K562 (cell line): Measurements from ENCODE around the gene GLIPR1L1. TPM values are rescaled to one million over a fixed set of nuclear protein-coding genes. Genes with fewer than 3 reads are reported as not detected.

Experiments used
- ARID2 ChIP-seq: fragments of 450-650 bp; IDR thresholded peaks from 2 replicates; pipeline ENCODE4 v1.6.1; 2017; ENCODE audit warnings: antibody characterized with exemption, mild to moderate bottlenecking
- ASH1L ChIP-seq: fragments of 450-650 bp; IDR thresholded peaks from 2 replicates; pipeline ENCODE4 v1.6.1; 2018; ENCODE audit warnings: borderline replicate concordance, mild to moderate bottlenecking, low read depth; ENCODE audit not compliant: partially characterized antibody
- CREB1 ChIP-seq, 2 experiments: sonication (generic) in 1 of 2; formaldehyde crosslinking in 1 of 2; IDR thresholded peaks; 2 replicates each; pipeline versions ENCODE4 v1.6.1 to v1.8.0; 2012 to 2022; ENCODE audit warnings: inconsistent platforms in 1 of 2, mild to moderate bottlenecking in 1 of 2, missing genetic modification reagents in 1 of 2, moderate library complexity in 1 of 2
- CTBP1 ChIP-seq: fragments of 450-650 bp; IDR thresholded peaks from 2 replicates; pipeline ENCODE4 v1.6.1; 2016; ENCODE audit warnings: borderline replicate concordance
- DIDO1 ChIP-seq: fragments of 450-650 bp; IDR thresholded peaks from 2 replicates; pipeline ENCODE4 v1.6.1; 2016; ENCODE audit warnings: low read depth, missing biosample characterization, missing genetic modification characterization
- KDM4B ChIP-seq, 2 experiments: fragments of 450-650 bp in 1 of 2; sonication (generic) in 1 of 2; IDR thresholded peaks; 2 replicates each; pipeline ENCODE4 v1.6.1; 2016 to 2017; ENCODE audit warnings: borderline replicate concordance in 2 of 2, antibody characterized with exemption in 1 of 2, low read depth in 1 of 2, mild to moderate bottlenecking in 1 of 2
- POLR2B ChIP-seq: fragments of 450-650 bp; IDR thresholded peaks from 2 replicates; pipeline ENCODE4 v1.6.1; 2018; ENCODE audit warnings: low read depth; ENCODE audit not compliant: partially characterized antibody
- SMC3 ChIP-seq: conservative IDR thresholded peaks from 2 replicates; pipeline ENCODE4 v1.6.1; 2011; ENCODE audit warnings: low read depth, low read length, improper control_type of control experiment; ENCODE audit not compliant: insufficient read depth
- STAT5A ChIP-seq: IDR thresholded peaks from 2 replicates; pipeline ENCODE4 v1.6.1; 2012; ENCODE audit warnings: low read length, inconsistent platforms, borderline replicate concordance
- TAF9B ChIP-seq: fragments of 450-650 bp; IDR thresholded peaks from 2 replicates; pipeline ENCODE4 v1.6.1; 2018; ENCODE audit warnings: mild to moderate bottlenecking; ENCODE audit not compliant: partially characterized antibody
- TBL1XR1 ChIP-seq, 2 experiments: IDR thresholded peaks; 2 replicates each; pipeline ENCODE4 v1.6.1; 2012; ENCODE audit warnings: improper control_type of control experiment in 2 of 2, low read length in 2 of 2, mild to moderate bottlenecking in 1 of 2
- TCF7L2 ChIP-seq: fragments of 150-350 bp; IDR thresholded peaks from 2 replicates; pipeline ENCODE4 v1.6.1; 2016; ENCODE audit warnings: low read depth, mild to moderate bottlenecking, low read length, moderate library complexity
- ZC3H8 ChIP-seq: fragments of 450-650 bp; IDR thresholded peaks from 2 replicates; pipeline ENCODE4 v1.6.1; 2017
- ZKSCAN1 ChIP-seq: fragments of 150-350 bp; IDR thresholded peaks from 2 replicates; pipeline ENCODE4 v1.6.1; 2016; ENCODE audit warnings: low read depth, low read length
- ZNF445 ChIP-seq: fragments of 250-450 bp; sonication (Bioruptor Pico); IDR thresholded peaks from 2 replicates; pipeline ENCODE4 v1.4.0; 2020; ENCODE audit warnings: low read depth, mild to moderate bottlenecking, moderate library complexity
- ZNF77 ChIP-seq: fragments of 250-450 bp; sonication (Bioruptor Pico); IDR thresholded peaks from 2 replicates; pipeline ENCODE4 v1.5.0; 2020
- ZNF785 ChIP-seq: fragments of 250-450 bp; sonication (Bioruptor Pico); IDR thresholded peaks from 2 replicates; pipeline ENCODE4 v1.4.0; 2020; ENCODE audit warnings: mild to moderate bottlenecking
- ZZZ3 ChIP-seq: fragments of 450-650 bp; IDR thresholded peaks from 2 replicates; pipeline ENCODE4 v1.6.1; 2016; ENCODE audit warnings: antibody characterized with exemption, mild to moderate bottlenecking, moderate library complexity
- polyA plus RNA-seq, 8 experiments: library from polyadenylated mRNA; depleted of rRNA in 4 of 8; stranded (reverse) in 5 of 8; unstranded in 3 of 8; fragments of >200 nt; fragmentation: Nextera tagmentation in 2 of 8; fragmentation: Illumina TruSeq in 1 of 8; extraction: Ambion mirVana in 2 of 8; extraction: Trizol in 1 of 8; gene quantifications; 2 replicates each; pipeline versions ENCODE4 v1.2.1 to v1.2.3, GENCODE V29; 2011 to 2014; ENCODE audit warnings: inconsistent platforms in 1 of 8, missing spikeins in 1 of 8
- total RNA-seq, 7 experiments: library from RNA; depleted of rRNA in 6 of 7; stranded (reverse); fragments of >200 nt in 6 of 7; fragmentation: Illumina TruSeq in 2 of 7; extraction: Trizol in 2 of 7; gene quantifications; 2 replicates each; pipeline versions ENCODE4 v1.2.1 to v1.2.3, GENCODE V29; 2011 to 2021; ENCODE audit warnings: low replicate concordance in 1 of 7
- TF ChIP-seq, protein P1 (sequence below): sonication (generic); formaldehyde crosslinking; IDR thresholded peaks from 2 replicates; pipeline ENCODE4 v1.8.1; 2023; ENCODE audit warnings: mild to moderate bottlenecking, missing genetic modification reagents
- TF ChIP-seq, protein P2 (sequence below): sonication (generic); formaldehyde crosslinking; IDR thresholded peaks from 2 replicates; pipeline ENCODE4 v1.8.1; 2022; ENCODE audit warnings: missing genetic modification reagents
- TF ChIP-seq, protein P3 (sequence below), 3 experiments: IDR thresholded peaks in 2 of 3; conservative IDR thresholded peaks in 1 of 3; 2 replicates each; pipeline ENCODE4 v1.5.1; 2011 to 2012; ENCODE audit warnings: low read length in 3 of 3, mild to moderate bottlenecking in 3 of 3, control low read depth in 2 of 3, improper control_type of control experiment in 1 of 3, inconsistent platforms in 1 of 3, low read depth in 1 of 3, mixed read lengths in 1 of 3, moderate library complexity in 1 of 3; ENCODE audit not compliant: insufficient read depth in 2 of 3
- TF ChIP-seq, protein P4 (sequence below): sonication (generic); formaldehyde crosslinking; IDR thresholded peaks from 2 replicates; pipeline ENCODE4 v1.8.0; 2022; ENCODE audit warnings: mild to moderate bottlenecking, missing genetic modification reagents

GLIPR1L1 gene
- total and polyA plus RNA-seq, 9 of the 15 experiments (the other 6 are each of a cell fraction or from before 2014, with no cell fraction given): not detected

DNA sequence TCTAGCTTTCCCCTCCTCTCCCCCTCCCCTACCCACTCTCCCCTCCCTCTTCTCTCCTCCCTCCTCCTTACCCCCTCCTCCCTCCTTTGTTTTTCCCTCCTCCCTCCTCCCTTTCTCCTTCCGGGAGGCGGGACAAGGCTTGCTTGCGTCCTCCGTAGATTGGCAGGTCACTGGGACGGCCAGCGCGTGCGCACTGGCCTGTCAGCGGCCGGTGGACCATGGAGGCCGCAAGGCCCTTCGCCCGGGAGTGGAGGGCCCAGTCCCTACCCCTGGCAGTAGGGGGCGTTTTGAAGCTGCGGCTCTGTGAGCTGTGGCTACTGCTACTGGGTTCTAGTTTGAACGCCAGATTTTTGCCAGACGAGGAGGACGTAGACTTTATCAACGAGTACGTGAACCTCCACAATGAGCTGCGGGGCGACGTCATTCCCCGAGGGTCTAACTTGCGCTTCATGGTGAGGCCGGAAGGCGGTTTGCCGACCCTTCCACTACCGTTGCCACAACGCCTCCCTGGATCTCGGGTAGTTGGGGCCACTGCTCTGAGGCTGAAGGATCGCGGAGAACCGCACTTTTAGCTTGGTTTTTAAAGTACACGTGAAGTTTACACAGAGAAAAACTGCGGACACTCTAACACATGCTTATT is 56.5 kb downstream of the GLIPR1L1 start, which contains the start of gene GLIPR1L2 (continued):
- TF ChIP-seq ASH1L (no peak), ZNF445 (CRISPR knock-in tag) (no peak), TAF9B (no peak), ZNF77 (CRISPR knock-in tag) (no peak), SMC3 (no peak), ZC3H8 (no peak), CREB1 (IDR thresholded peaks at IDR 0.05) (0 out of 2 replicates have a peak, but pooled peaks have one; percentile 15), CREB1 (CRISPR knock-in tag; IDR thresholded peaks at IDR 0.05) (no peak), TBL1XR1 (IDR thresholded peaks at IDR 0.05; ENCODE audit: low read length in 2 of 2) (no peak), TCF7L2 (no peak), DIDO1 (tag) (no peak), ZKSCAN1 (no peak), ARID2 (no peak), KDM4B (IDR thresholded peaks at IDR 0.05; ENCODE audit: borderline replicate concordance in 2 of 2, low read depth in 1 of 2) (no peak), CTBP1 (0 out of 2 replicates have a peak, but pooled peaks have one; percentile 33), ZNF785 (CRISPR knock-in tag) (no peak), STAT5A (no peak), POLR2B (no peak), ZZZ3 (no peak)
- TF ChIP-seq, protein P1, sequence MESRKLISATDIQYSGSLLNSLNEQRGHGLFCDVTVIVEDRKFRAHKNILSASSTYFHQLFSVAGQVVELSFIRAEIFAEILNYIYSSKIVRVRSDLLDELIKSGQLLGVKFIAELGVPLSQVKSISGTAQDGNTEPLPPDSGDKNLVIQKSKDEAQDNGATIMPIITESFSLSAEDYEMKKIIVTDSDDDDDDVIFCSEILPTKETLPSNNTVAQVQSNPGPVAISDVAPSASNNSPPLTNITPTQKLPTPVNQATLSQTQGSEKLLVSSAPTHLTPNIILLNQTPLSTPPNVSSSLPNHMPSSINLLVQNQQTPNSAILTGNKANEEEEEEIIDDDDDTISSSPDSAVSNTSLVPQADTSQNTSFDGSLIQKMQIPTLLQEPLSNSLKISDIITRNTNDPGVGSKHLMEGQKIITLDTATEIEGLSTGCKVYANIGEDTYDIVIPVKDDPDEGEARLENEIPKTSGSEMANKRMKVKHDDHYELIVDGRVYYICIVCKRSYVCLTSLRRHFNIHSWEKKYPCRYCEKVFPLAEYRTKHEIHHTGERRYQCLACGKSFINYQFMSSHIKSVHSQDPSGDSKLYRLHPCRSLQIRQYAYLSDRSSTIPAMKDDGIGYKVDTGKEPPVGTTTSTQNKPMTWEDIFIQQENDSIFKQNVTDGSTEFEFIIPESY: peak; percentile 90
- TF ChIP-seq, protein P2, sequence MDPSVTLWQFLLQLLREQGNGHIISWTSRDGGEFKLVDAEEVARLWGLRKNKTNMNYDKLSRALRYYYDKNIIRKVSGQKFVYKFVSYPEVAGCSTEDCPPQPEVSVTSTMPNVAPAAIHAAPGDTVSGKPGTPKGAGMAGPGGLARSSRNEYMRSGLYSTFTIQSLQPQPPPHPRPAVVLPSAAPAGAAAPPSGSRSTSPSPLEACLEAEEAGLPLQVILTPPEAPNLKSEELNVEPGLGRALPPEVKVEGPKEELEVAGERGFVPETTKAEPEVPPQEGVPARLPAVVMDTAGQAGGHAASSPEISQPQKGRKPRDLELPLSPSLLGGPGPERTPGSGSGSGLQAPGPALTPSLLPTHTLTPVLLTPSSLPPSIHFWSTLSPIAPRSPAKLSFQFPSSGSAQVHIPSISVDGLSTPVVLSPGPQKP (CRISPR knock-in tag): no peak
- TF ChIP-seq, protein P3, sequence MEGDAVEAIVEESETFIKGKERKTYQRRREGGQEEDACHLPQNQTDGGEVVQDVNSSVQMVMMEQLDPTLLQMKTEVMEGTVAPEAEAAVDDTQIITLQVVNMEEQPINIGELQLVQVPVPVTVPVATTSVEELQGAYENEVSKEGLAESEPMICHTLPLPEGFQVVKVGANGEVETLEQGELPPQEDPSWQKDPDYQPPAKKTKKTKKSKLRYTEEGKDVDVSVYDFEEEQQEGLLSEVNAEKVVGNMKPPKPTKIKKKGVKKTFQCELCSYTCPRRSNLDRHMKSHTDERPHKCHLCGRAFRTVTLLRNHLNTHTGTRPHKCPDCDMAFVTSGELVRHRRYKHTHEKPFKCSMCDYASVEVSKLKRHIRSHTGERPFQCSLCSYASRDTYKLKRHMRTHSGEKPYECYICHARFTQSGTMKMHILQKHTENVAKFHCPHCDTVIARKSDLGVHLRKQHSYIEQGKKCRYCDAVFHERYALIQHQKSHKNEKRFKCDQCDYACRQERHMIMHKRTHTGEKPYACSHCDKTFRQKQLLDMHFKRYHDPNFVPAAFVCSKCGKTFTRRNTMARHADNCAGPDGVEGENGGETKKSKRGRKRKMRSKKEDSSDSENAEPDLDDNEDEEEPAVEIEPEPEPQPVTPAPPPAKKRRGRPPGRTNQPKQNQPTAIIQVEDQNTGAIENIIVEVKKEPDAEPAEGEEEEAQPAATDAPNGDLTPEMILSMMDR (IDR thresholded peaks at IDR 0.05 in 2 of 3, conservative IDR thresholded peaks at IDR 0.05 in 1 of 3; ENCODE audit: insufficient read depth in 2 of 3, low read depth in 1 of 3, low read length in 3 of 3): peak; percentile 53 to 80 (median 63)
- TF ChIP-seq, protein P4, sequence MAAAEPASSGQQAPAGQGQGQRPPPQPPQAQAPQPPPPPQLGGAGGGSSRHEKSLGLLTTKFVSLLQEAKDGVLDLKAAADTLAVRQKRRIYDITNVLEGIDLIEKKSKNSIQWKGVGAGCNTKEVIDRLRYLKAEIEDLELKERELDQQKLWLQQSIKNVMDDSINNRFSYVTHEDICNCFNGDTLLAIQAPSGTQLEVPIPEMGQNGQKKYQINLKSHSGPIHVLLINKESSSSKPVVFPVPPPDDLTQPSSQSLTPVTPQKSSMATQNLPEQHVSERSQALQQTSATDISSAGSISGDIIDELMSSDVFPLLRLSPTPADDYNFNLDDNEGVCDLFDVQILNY (CRISPR knock-in tag): no peak
